SH-SY5Y (cell line): ENCODE data around the gene ZNF823.

ENCODE experiments used
- GATA2 ChIP-seq: IDR thresholded peaks from 2 replicates; pipeline ENCODE4 v1.6.1; 2011; ENCODE audit warnings: mild to moderate bottlenecking, low read depth, low read length
- GATA3 ChIP-seq: IDR thresholded peaks from 2 replicates; pipeline ENCODE4 v1.6.1; 2011; ENCODE audit warnings: low read depth, mild to moderate bottlenecking, low read length, moderate library complexity

Gene ZNF823

DNA sequence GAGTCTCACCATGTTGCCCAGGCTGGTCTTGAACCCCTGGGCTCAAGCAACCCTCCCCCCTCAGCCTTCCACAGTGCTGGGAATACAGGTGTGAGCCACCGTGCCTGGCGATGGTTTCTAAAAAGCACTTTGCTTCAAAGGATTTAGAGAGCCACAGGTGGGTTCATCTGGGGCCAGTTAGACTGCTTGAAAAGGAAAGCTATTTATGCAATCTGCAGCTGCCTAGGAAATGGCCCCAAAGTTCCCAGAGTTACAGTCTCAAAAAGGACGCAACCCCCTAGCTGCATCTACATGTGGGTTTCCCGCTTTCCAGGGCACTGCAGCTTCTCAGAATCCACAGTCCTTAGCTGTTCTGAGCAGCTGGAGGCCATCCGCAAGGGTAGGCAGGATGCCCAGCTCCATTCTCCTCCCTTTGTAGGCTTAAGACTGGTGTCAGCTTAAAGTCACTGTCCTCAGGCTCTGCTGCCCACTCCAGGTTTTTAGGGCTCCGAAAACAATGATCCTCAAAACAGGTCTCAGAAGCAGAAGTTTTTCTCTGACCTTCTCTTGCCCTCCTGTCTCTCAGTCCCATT, 41.4 kb downstream of the ZNF823 start:
- TF ChIP-seq GATA3 (no peak), GATA2 (no peak)

- TF ChIP-seq GATA3 (no peak), GATA2 (no peak)
These were observed 44.0 kb downstream of the ZNF823 start for GRCh38 chr19:11694533-11695439.

- no peak for TF ChIP-seq GATA3
- 0 out of 2 replicates have a peak, but pooled peaks have one; percentile 29 for TF ChIP-seq GATA2
These were observed 44.9 kb downstream of the ZNF823 start for GRCh38 chr19:11693505-11694499.

GRCh38 chr19:11692127-11692790, 46.5 kb downstream of the ZNF823 start:
- no peak for TF ChIP-seq GATA2
- TF ChIP-seq GATA3, result no peak

DNA sequence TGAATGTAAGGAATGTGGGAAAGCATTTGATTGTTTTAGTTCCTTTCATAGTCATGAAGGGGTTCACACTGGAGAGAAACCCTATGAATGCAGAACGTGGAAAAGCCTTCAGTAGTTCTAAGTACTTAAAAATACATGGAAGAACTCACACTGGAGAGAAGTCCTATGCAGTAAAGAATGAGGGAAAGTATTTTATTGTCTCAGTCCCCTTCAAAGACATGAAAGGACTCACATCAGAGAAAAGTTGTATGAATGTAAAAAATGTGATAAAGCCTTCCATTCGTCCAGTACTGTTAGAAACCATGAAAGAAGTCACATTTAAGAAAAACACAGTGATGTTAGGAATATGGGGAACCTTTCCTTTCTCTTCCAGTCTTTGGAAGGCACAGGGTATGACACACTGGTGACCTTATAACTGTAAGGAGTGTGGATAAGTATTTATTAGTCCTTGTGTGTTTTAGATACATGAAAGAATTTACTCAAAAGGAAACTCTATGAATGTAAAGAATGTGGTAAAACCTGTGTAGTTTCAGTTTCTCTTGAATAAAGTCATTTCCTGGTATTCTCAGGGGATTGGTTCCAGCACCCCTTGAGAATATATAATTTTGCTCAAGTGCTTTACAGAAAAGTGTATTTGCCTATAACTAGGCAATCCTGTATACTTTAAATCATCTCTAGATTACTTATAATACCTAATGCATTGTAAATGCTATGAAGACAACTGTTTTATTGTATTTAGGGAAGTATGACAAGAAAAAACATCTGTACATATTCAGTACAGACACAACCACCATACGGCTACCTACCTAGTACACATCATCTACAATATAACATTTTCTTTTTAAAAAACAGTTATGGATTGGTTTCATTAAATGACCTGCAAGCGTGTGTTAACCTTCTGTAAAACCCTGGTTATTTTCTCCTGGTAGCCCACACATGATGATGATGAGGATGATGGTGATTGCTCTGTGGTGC, 52.8 kb downstream of the ZNF823 start:
- TF ChIP-seq GATA3, result no peak
- TF ChIP-seq GATA2, result no peak

GRCh38 chr19:11684987-11685675, 53.6 kb downstream of the ZNF823 start:
- no peak for TF ChIP-seq GATA3
- no peak for TF ChIP-seq GATA2

GRCh38 chr19:11680689-11681302, 58.0 kb downstream of the ZNF823 start:
- no peak for TF ChIP-seq GATA2

DNA sequence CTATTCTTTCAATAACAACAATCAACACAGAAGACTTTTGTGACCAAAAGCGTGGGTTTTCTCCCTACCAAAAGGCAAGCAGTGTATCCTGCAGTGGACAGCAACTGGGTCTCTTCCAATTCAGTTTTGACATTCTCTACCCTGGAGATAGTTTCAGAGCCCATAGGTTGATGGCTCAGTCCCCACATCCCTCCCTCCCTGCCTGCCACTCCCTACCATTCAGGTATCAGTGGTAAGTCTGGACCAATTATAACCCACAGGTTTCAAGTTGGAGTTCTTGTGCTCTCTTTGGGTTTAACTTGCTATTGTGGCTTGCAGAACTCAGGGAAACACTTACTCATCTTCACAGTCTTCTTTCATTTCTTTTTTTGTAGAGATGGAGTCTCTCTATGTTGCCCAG, 60.2 kb downstream of the ZNF823 start:
- no peak for TF ChIP-seq GATA3
- TF ChIP-seq GATA2, result no peak

GRCh38 chr19:11675569-11675968, 63.2 kb downstream of the ZNF823 start:
- no peak for TF ChIP-seq GATA3
- no peak for TF ChIP-seq GATA2

DNA sequence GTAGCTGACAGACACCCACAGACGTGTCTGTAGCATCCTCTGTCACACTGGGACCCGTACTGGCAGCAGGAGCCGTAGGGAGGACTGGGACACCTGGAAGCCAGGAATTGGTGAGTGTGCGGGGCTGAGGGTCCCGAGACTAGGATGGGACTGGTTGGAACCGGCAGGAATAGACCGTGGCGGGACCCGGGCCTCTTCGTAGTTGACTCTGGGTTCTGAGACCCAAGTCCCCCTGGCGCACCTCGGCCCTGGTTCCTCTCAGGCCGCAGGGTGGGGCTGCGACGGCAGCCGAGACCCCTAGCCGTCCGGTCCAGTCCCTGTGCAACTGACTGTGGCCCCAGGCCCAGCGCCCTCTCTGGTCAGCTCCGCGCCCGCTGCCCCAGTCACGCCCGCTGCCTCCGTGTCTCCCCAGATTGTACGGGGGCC, 64.7 kb downstream of the ZNF823 start:
- TF ChIP-seq GATA2, result no peak
- no peak for TF ChIP-seq GATA3

DNA sequence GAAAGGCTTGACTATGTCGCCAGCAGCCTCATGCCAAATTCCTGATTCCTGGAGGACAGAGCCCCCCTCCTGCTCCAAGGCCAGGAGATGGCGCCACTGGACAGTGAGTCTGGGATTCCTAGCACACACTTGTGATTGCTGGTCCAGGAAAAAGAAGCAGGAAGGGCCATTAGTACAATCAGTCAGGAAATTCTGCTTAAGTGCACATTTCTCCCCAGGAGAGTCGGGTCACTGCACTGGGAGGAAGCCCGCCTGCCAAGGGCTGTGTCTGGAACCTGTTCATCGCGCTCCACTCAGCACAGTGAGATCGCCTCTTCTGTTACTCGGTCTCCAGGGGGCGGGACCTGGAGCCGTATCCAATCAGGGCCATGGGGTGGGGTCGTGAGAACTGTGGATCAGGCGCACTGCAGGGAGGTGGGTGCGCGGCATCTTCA, 65.1 kb downstream of the ZNF823 start:
- TF ChIP-seq GATA3 (no peak), GATA2 (no peak)
